SK-N-SH treated with all-trans-retinoic acid at 6 μM for 48 hours (cell line): ENCODE measurements around the gene TRIM10.

Source experiments
- ATAC-seq: fragments of 200-7000 bp; cut with Tn5 transposase; 3 replicates; pipeline ENCODE4 v1.9.1; 2020; ENCODE audit warnings: mild to moderate bottlenecking, moderate library complexity
- ARNTL ChIP-seq: fragments of 450-650 bp; formaldehyde crosslinking; IDR thresholded peaks from 2 replicates; pipeline ENCODE4 v1.5.0; 2020; ENCODE audit warnings: low read depth, mild to moderate bottlenecking, moderate library complexity, borderline replicate concordance
- BACH2 ChIP-seq: fragments of 250-450 bp; sonication (Bioruptor Pico); IDR thresholded peaks from 2 replicates; pipeline ENCODE4 v1.9.0; 2021; ENCODE audit warnings: mild to moderate bottlenecking, borderline replicate concordance
- CREB5 ChIP-seq: fragments of 250-450 bp; sonication (Bioruptor Pico); IDR thresholded peaks from 2 replicates; pipeline ENCODE4 v1.5.1; 2020; ENCODE audit warnings: low read depth, mild to moderate bottlenecking, moderate library complexity
- CSDC2 ChIP-seq: fragments of 250-450 bp; sonication (Bioruptor Pico); IDR thresholded peaks from 2 replicates; pipeline ENCODE4 v1.5.0; 2020; ENCODE audit warnings: mild to moderate bottlenecking, moderate library complexity
- CSRNP3 ChIP-seq: fragments of 250-450 bp; sonication (Bioruptor Pico); IDR thresholded peaks from 2 replicates; pipeline ENCODE4 v1.5.1; 2021; ENCODE audit warnings: mild to moderate bottlenecking, moderate library complexity
- ESRRG ChIP-seq: fragments of 250-450 bp; sonication (Bioruptor Pico); IDR thresholded peaks from 2 replicates; pipeline ENCODE4 v1.6.1; 2021; ENCODE audit warnings: mild to moderate bottlenecking
- GLIS3 ChIP-seq: fragments of 250-450 bp; sonication (Bioruptor Pico); IDR thresholded peaks from 2 replicates; pipeline ENCODE4 v1.5.0; 2020; ENCODE audit warnings: mild to moderate bottlenecking, moderate library complexity
- ISL1 ChIP-seq: fragments of 250-450 bp; sonication (Bioruptor Pico); IDR thresholded peaks from 2 replicates; pipeline ENCODE4 v2.1.2; 2022; ENCODE audit warnings: mild to moderate bottlenecking, moderate library complexity
- PATZ1 ChIP-seq: fragments of 250-450 bp; sonication (Bioruptor Pico); IDR thresholded peaks from 2 replicates; pipeline ENCODE4 v1.8.0; 2020; ENCODE audit warnings: mild to moderate bottlenecking, moderate library complexity, borderline replicate concordance
- POU6F1 ChIP-seq: fragments of 250-450 bp; sonication (Bioruptor Pico); IDR thresholded peaks from 2 replicates; pipeline ENCODE4 v1.8.0; 2021; ENCODE audit warnings: low read depth, mild to moderate bottlenecking, moderate library complexity, borderline replicate concordance
- RARB ChIP-seq: fragments of 250-450 bp; sonication (Bioruptor Pico); IDR thresholded peaks from 2 replicates; pipeline ENCODE4 v1.8.0; 2021; ENCODE audit warnings: mild to moderate bottlenecking, moderate library complexity
- SNAI2 ChIP-seq: fragments of 250-450 bp; sonication (Bioruptor Pico); IDR thresholded peaks from 2 replicates; pipeline ENCODE4 v1.5.0; 2020; ENCODE audit warnings: mild to moderate bottlenecking, moderate library complexity
- TOX ChIP-seq: fragments of 250-450 bp; sonication (Bioruptor Pico); IDR thresholded peaks from 2 replicates; pipeline ENCODE4 v1.8.0; 2021; ENCODE audit warnings: mild to moderate bottlenecking, moderate library complexity, borderline replicate concordance
- ZC3H10 ChIP-seq: fragments of 250-450 bp; sonication (Bioruptor Pico); IDR thresholded peaks from 2 replicates; pipeline ENCODE4 v1.5.1; 2021; ENCODE audit warnings: mild to moderate bottlenecking, moderate library complexity
- ZFP3 ChIP-seq: fragments of 250-450 bp; sonication (Bioruptor Pico); IDR thresholded peaks from 2 replicates; pipeline ENCODE4 v1.5.0; 2020; ENCODE audit warnings: mild to moderate bottlenecking, moderate library complexity
- ZFP30 ChIP-seq: fragments of 450-650 bp; formaldehyde crosslinking; IDR thresholded peaks from 2 replicates; pipeline ENCODE4 v1.5.0; 2022; ENCODE audit warnings: mild to moderate bottlenecking, moderate library complexity
- ZNF565 ChIP-seq: fragments of 450-650 bp; formaldehyde crosslinking; conservative IDR thresholded peaks from 2 replicates; pipeline ENCODE4 v1.5.0; 2020; ENCODE audit warnings: low read depth, mild to moderate bottlenecking, moderate library complexity
- ZNF70 ChIP-seq: fragments of 450-650 bp; formaldehyde crosslinking; IDR thresholded peaks from 2 replicates; pipeline ENCODE4 v1.5.0; 2020; ENCODE audit warnings: mild to moderate bottlenecking, moderate library complexity
- ZNF8 ChIP-seq: fragments of 450-650 bp; formaldehyde crosslinking; IDR thresholded peaks from 2 replicates; pipeline ENCODE4 v1.5.0; 2020; ENCODE audit warnings: mild to moderate bottlenecking, moderate library complexity

TRIM10 gene

GRCh38 chr6:30163918-30164654, 3.1 kb upstream of the TRIM10 start (continued):
- TF ChIP-seq ZNF70 (CRISPR knock-in tag) (no peak), CSDC2 (CRISPR knock-in tag) (no peak)

GRCh38 chr6:30163090-30163917, 2.3 kb upstream of the TRIM10 start, which contains the start of gene TRIM15:
TSS of gene TRIM15 (plus strand) at chr6:30163546. CDS start at chr6:30163685, 139 bp downstream.
- TF ChIP-seq TOX (CRISPR knock-in tag): no peak
- TF ChIP-seq ZNF565 (CRISPR knock-in tag): no peak
- no peak for TF ChIP-seq ZFP30 (CRISPR knock-in tag)
- TF ChIP-seq RARB (CRISPR knock-in tag): no peak
- no peak for TF ChIP-seq PATZ1 (CRISPR knock-in tag)

GRCh38 chr6:30162265-30163089, 1.5 kb upstream of the TRIM10 start:
- TF ChIP-seq POU6F1 (CRISPR knock-in tag) (no peak), ZFP3 (CRISPR knock-in tag) (no peak), CREB5 (no peak), ESRRG (no peak), ZNF8 (CRISPR knock-in tag) (no peak), ISL1 (CRISPR knock-in tag) (no peak), SNAI2 (CRISPR knock-in tag) (no peak)
- ATAC-seq: no peak

More at GRCh38 chr6:30163090-30163917, 2.3 kb upstream of the TRIM10 start, which contains the start of gene TRIM15:
- peak; percentile 54 for ATAC-seq

- no peak for ATAC-seq
- TF ChIP-seq ZNF565 (CRISPR knock-in tag) (no peak), ZNF8 (CRISPR knock-in tag) (no peak), BACH2 (no peak), ARNTL (no peak), ESRRG (no peak), ZFP3 (CRISPR knock-in tag) (no peak), ZC3H10 (CRISPR knock-in tag) (no peak), GLIS3 (CRISPR knock-in tag) (no peak), CSDC2 (CRISPR knock-in tag) (no peak), CSRNP3 (no peak)
Observed at GRCh38 chr6:30160008-30160784, 815 bp downstream of the TRIM10 start.
